T-helper 1 cell treated with Interleukin-12 subunit alpha and Interleukin-12 subunit beta and Interleukin-4 antibody, amounts not matched to agents 30 μg/mL and 1 μg/mL, for 36 hours (primary cell): Measurements from ENCODE around the gene COL19A1.
"Not testable (repeated sequence)": the region's sequence is repeated elsewhere in the genome, so short reads cannot be mapped to it uniquely, and the experiment has no call there.

Experiments used
- H3K27ac Mint-ChIP-seq: one replicate; pipeline ENCODE4 v1.8.0; 2021; ENCODE audit warnings: mild to moderate bottlenecking, mixed read lengths
- H3K27me3 Mint-ChIP-seq: one replicate; pipeline ENCODE4 v1.8.0; 2021; ENCODE audit warnings: low read depth, mixed read lengths
- H3K36me3 Mint-ChIP-seq: one replicate; pipeline ENCODE4 v1.8.0; 2021; ENCODE audit warnings: low read depth, mixed read lengths
- H3K4me1 Mint-ChIP-seq: one replicate; pipeline ENCODE4 v1.8.0; 2021; ENCODE audit warnings: low read depth, mixed read lengths
- H3K4me3 Mint-ChIP-seq: one replicate; pipeline ENCODE4 v1.8.0; 2021; ENCODE audit warnings: mild to moderate bottlenecking, moderate library complexity, mixed read lengths
- H3K9me3 Mint-ChIP-seq: one replicate; pipeline ENCODE4 v1.8.0; 2021; ENCODE audit warnings: mixed read lengths

The COL19A1 gene

DNA sequence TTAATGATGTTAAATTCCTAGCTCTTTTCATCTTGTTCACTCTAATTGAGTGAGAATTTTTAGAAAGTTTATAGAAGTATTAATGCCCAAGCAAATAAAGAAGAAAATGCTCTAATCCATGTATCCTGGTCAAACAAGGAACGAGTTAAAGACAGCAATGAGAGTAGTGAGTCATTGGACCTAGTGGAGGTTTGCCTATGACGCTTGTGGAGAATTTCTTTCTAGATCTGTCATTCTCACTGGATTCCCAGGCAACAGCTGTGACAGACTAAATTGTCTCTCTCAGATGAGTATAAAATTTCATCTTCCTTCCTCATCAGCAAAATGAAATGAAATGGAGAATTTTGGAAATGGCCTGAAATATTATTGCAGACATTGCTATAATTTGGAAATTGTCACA lies 127.9 kb downstream of the COL19A1 start:
- Mint-ChIP-seq H3K4me3 (no peak overlapping the region), H3K4me1 (no peaks in the 10 kb centered on the region), H3K27me3 (no peaks in the 10 kb centered on the region), H3K9me3 (no peaks in the 10 kb centered on the region), H3K27ac (no peak overlapping the region), H3K36me3 (no peaks in the 10 kb centered on the region)

DNA sequence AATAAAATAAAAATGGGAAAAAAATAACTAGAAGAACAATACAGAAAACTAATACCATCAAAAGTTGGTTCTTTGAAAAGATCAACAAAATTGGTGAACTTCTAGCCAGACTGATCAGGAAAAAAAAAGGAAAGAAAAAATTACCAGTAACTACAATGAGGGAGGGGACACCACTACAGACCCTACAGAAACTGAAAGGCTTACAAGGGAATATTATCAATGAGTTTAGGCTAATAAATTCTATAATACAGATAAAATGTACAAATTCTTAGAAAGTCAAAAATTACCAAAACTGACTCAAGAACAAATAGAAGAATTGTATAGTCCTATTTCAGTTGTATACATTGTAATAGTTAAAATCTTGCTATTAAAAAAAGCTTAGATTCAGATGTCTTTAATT lies 141.8 kb downstream of the COL19A1 start:
- no peak overlapping the region for H3K27ac Mint-ChIP-seq
- H3K9me3 Mint-ChIP-seq = peaks cover 12% of the 10 kb centered on the region
- H3K4me3 Mint-ChIP-seq = no peak overlapping the region
- no peaks in the 10 kb centered on the region for H3K27me3 Mint-ChIP-seq
- H3K36me3 Mint-ChIP-seq = no peaks in the 10 kb centered on the region
- H3K4me1 Mint-ChIP-seq = no peaks in the 10 kb centered on the region

DNA sequence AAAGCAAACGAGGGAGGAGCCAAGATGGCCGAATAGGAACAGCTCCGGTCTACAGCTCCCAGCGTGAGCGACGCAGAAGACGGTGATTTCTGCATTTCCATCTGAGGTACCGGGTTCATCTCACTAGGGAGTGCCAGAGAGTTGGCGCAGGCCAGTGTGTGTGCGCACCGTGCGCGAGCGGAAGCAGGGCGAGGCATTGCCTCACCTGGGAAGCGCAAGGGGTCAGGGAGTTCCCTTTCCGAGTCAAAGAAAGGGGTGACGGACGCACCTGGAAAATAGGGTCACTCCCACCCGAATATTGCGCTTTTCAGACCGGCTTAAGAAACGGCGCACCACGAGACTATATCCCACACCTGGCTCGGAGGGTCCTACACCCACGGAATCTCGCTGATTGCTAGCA lies 144.0 kb downstream of the COL19A1 start:
- not testable (repeated sequence) for H3K36me3 Mint-ChIP-seq, H3K4me1 Mint-ChIP-seq, H3K27me3 Mint-ChIP-seq, H3K27ac Mint-ChIP-seq, H3K4me3 Mint-ChIP-seq
- H3K9me3 Mint-ChIP-seq = peaks cover 12% of the 10 kb centered on the region

- H3K4me1 Mint-ChIP-seq, H3K4me3 Mint-ChIP-seq, H3K27me3 Mint-ChIP-seq, H3K36me3 Mint-ChIP-seq, H3K27ac Mint-ChIP-seq, H3K9me3 Mint-ChIP-seq: not testable (repeated sequence)
These were observed 156.8 kb downstream of the COL19A1 start for GRCh38 chr6:70023201-70023600.

GRCh38 chr6:70028246-70028645 lies 161.9 kb downstream of the COL19A1 start:
- H3K9me3 Mint-ChIP-seq = no peaks in the 10 kb centered on the region
- no peaks in the 10 kb centered on the region for H3K4me1 Mint-ChIP-seq
- H3K36me3 Mint-ChIP-seq = no peaks in the 10 kb centered on the region
- H3K27ac Mint-ChIP-seq = no peak overlapping the region
- no peaks in the 10 kb centered on the region for H3K27me3 Mint-ChIP-seq
- no peak overlapping the region for H3K4me3 Mint-ChIP-seq

DNA sequence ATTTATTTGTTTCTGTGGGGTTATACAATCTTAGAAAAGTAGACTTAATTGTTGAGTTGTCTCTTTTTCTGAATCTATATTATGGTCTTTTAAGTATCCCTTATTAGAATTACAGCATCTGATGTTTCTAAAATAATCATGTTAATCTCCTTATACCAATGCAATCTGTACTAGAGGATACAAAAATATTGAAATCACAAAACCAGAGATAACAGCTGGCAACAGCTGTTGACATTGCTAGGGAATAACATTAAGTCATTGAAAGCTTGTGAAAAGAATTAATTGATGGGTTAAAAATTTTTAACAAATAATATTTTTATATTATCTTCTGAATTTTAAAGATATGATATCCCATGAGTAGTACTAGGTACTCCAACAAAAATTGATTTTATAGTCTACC lies 162.6 kb downstream of the COL19A1 start:
- no peaks in the 10 kb centered on the region for H3K27me3 Mint-ChIP-seq
- H3K4me3 Mint-ChIP-seq = no peak overlapping the region
- H3K36me3 Mint-ChIP-seq = no peaks in the 10 kb centered on the region
- no peaks in the 10 kb centered on the region for H3K4me1 Mint-ChIP-seq
- no peak overlapping the region for H3K27ac Mint-ChIP-seq
- H3K9me3 Mint-ChIP-seq = no peaks in the 10 kb centered on the region

- no peaks in the 10 kb centered on the region for H3K4me1 Mint-ChIP-seq
- no peak overlapping the region for H3K27ac Mint-ChIP-seq
- H3K36me3 Mint-ChIP-seq = no peaks in the 10 kb centered on the region
- no peaks in the 10 kb centered on the region for H3K9me3 Mint-ChIP-seq
- H3K27me3 Mint-ChIP-seq = no peaks in the 10 kb centered on the region
- H3K4me3 Mint-ChIP-seq = no peak overlapping the region
These were observed 167.4 kb downstream of the COL19A1 start for GRCh38 chr6:70033781-70034180.

DNA sequence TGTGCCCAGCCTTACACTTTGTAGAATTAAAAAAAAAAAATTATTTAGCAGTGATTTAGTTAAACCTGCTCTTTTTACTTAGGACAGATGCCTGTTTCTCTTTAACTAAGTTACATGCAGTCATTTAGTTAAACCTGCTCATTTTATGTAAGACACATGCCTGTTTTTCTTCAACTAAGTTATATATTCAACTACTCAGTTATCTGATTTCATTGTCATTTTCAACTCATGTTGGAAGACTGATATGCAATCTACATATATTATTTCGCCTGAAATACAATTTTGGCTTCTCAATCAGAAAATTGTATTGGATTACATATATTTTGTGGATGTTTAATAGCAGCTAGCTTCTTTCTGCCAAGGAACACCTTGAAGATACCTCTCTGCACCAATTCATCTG lies 171.1 kb downstream of the COL19A1 start:
- no peak overlapping the region for H3K27ac Mint-ChIP-seq
- H3K27me3 Mint-ChIP-seq = no peaks in the 10 kb centered on the region
- no peaks in the 10 kb centered on the region for H3K36me3 Mint-ChIP-seq
- no peak overlapping the region for H3K4me3 Mint-ChIP-seq
- no peaks in the 10 kb centered on the region for H3K4me1 Mint-ChIP-seq
- no peaks in the 10 kb centered on the region for H3K9me3 Mint-ChIP-seq

- no peak overlapping the region for H3K4me3 Mint-ChIP-seq
- no peak overlapping the region for H3K27ac Mint-ChIP-seq
- H3K36me3 Mint-ChIP-seq = no peaks in the 10 kb centered on the region
- no peaks in the 10 kb centered on the region for H3K27me3 Mint-ChIP-seq
- no peaks in the 10 kb centered on the region for H3K9me3 Mint-ChIP-seq
- H3K4me1 Mint-ChIP-seq = no peaks in the 10 kb centered on the region
These were observed 174.4 kb downstream of the COL19A1 start for GRCh38 chr6:70040766-70041165.

DNA sequence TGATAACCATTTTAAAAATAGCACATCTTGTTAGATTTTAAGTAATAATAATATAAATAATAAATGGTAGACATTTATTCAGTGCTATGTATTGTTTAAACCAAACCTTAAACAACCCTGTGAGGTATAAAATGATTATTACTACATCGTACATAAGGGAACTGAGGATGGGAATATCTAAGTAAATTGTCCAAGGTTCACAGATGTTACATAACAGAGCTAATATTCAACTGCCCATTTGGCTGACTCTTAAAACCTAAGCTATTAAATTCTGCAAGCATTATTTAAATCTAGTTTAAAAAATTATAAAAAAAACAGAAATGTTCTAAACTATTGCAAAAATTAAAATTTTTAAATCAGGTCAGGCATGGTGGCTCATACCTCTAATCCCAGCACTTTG lies 175.1 kb downstream of the COL19A1 start:
- no peak overlapping the region for H3K4me3 Mint-ChIP-seq
- H3K4me1 Mint-ChIP-seq = no peaks in the 10 kb centered on the region
- no peaks in the 10 kb centered on the region for H3K27me3 Mint-ChIP-seq
- no peaks in the 10 kb centered on the region for H3K9me3 Mint-ChIP-seq
- H3K36me3 Mint-ChIP-seq = no peaks in the 10 kb centered on the region
- no peak overlapping the region for H3K27ac Mint-ChIP-seq

DNA sequence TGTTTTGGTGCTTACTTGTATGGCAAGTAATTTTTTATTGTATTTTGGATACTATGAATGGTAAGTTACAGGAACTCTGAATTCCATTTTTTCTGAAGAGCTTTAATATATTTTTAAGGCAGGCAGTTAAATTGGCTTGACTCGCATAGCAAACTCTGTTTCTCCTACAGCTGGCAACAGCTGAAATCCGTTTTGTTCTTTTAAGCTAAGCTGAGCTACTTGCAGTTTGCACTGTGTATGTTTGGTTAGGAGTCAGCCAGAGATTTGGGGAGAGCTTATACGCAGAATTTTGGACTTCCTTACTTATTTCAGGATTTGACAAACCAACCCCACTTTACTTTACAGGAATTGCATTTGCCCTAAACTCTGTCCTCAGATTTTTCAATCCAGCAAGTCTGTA lies 179.1 kb downstream of the COL19A1 start:
- Mint-ChIP-seq H3K27me3 (no peaks in the 10 kb centered on the region), H3K36me3 (no peaks in the 10 kb centered on the region), H3K4me3 (no peak overlapping the region), H3K4me1 (no peaks in the 10 kb centered on the region), H3K9me3 (no peaks in the 10 kb centered on the region), H3K27ac (no peak overlapping the region)

GRCh38 chr6:70051197-70052124 lies 185.1 kb downstream of the COL19A1 start:
- Mint-ChIP-seq H3K36me3 (no peaks in the 10 kb centered on the region), H3K27me3 (no peaks in the 10 kb centered on the region), H3K9me3 (no peaks in the 10 kb centered on the region), H3K4me1 (no peaks in the 10 kb centered on the region), H3K4me3 (no peak overlapping the region), H3K27ac (no peak overlapping the region)

DNA sequence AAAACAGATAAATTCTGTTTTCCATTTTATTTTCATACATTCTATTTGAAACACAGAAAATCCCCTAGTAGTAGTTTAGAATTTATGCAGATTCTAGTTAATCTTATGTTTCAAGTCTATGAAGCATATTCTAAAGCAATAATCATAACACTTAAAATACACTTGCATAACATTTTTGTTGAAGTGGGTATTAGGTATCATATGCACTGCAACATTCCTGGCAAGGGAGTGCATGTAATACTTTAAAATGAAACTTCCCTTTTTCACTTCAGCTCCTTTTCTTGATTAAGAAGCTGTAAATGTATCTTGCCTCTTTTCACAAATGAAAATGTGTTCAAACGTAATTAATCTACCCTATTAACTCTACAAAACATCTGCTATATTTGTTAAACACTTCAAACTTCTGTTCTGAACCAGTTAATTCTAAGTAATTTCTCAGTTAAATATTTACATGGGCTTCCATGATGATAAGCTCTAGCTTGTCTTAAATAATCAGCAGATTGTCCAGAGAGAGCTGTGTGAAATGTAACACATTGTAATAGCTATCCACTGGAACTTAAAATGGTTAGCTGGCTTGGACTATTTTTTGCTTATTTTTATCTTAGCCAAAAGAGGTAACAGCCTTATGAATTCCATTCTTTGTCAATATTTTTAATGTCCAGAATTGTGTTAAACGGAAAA lies 192.8 kb downstream of the COL19A1 start:
- Mint-ChIP-seq H3K36me3 (no peaks in the 10 kb centered on the region), H3K27me3 (no peaks in the 10 kb centered on the region), H3K4me1 (no peaks in the 10 kb centered on the region), H3K4me3 (no peak overlapping the region), H3K9me3 (no peaks in the 10 kb centered on the region), H3K27ac (no peak overlapping the region)

- Mint-ChIP-seq H3K27ac (no peak overlapping the region), H3K4me1 (no peaks in the 10 kb centered on the region), H3K4me3 (no peak overlapping the region), H3K36me3 (no peaks in the 10 kb centered on the region), H3K9me3 (no peaks in the 10 kb centered on the region), H3K27me3 (no peaks in the 10 kb centered on the region)
These were observed 194.3 kb downstream of the COL19A1 start for GRCh38 chr6:70060680-70061079.

- no peak overlapping the region for H3K27ac Mint-ChIP-seq
- no peak overlapping the region for H3K4me3 Mint-ChIP-seq
- H3K36me3 Mint-ChIP-seq = no peaks in the 10 kb centered on the region
- no peaks in the 10 kb centered on the region for H3K4me1 Mint-ChIP-seq
- H3K27me3 Mint-ChIP-seq = no peaks in the 10 kb centered on the region
- no peaks in the 10 kb centered on the region for H3K9me3 Mint-ChIP-seq
These were observed 195.2 kb downstream of the COL19A1 start for GRCh38 chr6:70061546-70061945.
